ENCODE data around the gene RNF149. TPM values are rescaled to one million over a fixed set of nuclear protein-coding genes. Genes with fewer than 3 reads are reported as not detected.
A peak's percentile ranks its signal among the peaks of the same experiment; 100 is the strongest.

RNF149 gene, protein sequence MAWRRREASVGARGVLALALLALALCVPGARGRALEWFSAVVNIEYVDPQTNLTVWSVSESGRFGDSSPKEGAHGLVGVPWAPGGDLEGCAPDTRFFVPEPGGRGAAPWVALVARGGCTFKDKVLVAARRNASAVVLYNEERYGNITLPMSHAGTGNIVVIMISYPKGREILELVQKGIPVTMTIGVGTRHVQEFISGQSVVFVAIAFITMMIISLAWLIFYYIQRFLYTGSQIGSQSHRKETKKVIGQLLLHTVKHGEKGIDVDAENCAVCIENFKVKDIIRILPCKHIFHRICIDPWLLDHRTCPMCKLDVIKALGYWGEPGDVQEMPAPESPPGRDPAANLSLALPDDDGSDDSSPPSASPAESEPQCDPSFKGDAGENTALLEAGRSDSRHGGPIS
- 10 to 100 TPM; 29.0 to 78.6 (median 44.4) TPM for total RNA-seq

DNA sequence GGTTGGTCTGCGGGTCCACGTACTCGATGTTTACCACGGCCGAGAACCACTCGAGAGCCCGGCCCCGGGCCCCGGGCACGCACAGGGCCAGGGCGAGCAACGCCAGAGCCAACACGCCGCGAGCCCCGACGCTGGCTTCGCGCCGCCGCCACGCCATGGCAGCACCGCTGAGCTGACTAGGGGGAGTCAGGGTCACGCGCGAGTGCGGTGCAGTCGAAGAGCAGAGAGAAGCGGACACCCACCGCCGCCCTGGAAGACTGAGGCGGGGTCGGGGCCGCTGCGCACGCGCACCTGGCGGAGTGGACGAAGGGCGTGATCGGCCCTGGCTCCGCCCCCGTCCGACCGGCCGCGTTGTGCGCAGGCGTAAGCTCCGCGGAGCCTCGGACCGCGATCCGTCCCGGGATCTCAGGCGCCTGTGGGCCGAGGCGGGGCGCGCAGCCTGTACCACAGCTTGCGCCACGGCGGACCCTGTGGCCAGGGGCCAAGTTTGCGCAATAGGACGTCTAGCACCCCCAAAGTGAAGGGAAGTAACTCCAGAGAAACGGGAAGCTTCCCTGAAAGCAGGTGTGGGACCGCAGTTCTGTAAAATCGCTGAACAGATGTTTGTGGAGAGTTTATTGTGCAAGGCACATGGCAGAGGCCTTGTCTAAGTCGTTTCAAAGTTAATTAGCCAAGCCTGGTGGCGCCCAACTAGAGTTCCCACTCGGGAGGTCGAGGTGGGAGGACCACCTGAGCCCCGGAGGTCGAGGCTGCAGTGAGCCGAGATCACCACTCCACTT lies at the start of gene RNF149:
TSS of gene RNF149 (minus strand) at position 270 of the 779 bp plus-strand sequence. CDS start at position 157, 113 bp downstream.
- 17 to 41% methylated on average over 5 to 9 of the region's 76 CpGs for WGBS, 2 donors (ENCODE audit: low coverage in 1 of 2)
- peak; percentile 96 for ATAC-seq
- H3K36me3 ChIP-seq = no peaks in the 10 kb centered on the region
- peak; percentile 91 for TF ChIP-seq POLR2A (IDR thresholded peaks at IDR 0.05)
- peak; percentile 88 for TF ChIP-seq POLR2AphosphoS5 (IDR thresholded peaks at IDR 0.05)
- TF ChIP-seq EP300 (IDR thresholded peaks at IDR 0.05) = no peak
- TF ChIP-seq, protein P1, sequence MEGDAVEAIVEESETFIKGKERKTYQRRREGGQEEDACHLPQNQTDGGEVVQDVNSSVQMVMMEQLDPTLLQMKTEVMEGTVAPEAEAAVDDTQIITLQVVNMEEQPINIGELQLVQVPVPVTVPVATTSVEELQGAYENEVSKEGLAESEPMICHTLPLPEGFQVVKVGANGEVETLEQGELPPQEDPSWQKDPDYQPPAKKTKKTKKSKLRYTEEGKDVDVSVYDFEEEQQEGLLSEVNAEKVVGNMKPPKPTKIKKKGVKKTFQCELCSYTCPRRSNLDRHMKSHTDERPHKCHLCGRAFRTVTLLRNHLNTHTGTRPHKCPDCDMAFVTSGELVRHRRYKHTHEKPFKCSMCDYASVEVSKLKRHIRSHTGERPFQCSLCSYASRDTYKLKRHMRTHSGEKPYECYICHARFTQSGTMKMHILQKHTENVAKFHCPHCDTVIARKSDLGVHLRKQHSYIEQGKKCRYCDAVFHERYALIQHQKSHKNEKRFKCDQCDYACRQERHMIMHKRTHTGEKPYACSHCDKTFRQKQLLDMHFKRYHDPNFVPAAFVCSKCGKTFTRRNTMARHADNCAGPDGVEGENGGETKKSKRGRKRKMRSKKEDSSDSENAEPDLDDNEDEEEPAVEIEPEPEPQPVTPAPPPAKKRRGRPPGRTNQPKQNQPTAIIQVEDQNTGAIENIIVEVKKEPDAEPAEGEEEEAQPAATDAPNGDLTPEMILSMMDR (IDR thresholded peaks at IDR 0.05) = peak in 2 of 4 experiments; percentile 46 to 47
- peaks cover 0 to 53% (median 18%) of the 10 kb centered on the region in 3 donors for H3K4me1 ChIP-seq
- peak within 1 kb of the TSS; percentile 62 to 91 (median 86) for H3K27ac ChIP-seq
- no peaks in the 10 kb centered on the region for H3K9me3 ChIP-seq
- peak within 1 kb of the TSS; percentile 81 to 99 for H3K4me3 ChIP-seq
- no peaks in the 10 kb centered on the region for H3K27me3 ChIP-seq

DNA sequence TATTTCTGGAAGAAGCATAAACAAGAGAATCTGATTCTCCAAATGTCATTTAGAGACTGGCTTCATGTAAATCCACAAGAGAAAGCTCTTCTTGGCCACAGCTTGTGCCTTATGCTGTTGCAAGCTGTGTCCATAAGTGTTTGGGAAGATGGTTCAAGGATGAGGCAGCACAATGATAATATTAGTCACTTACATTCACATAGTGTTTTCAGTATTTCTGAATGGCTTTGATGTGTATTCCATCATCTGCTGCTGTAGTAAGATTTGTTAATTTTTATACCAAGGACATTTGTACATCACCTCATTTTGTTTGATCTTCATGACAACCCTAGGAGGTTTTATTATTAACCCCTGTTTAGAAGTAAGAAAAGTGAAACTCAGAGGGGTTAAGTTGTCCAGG lies 48.9 kb upstream of the RNF149 start:
- TF ChIP-seq POLR2AphosphoS5 (IDR thresholded peaks at IDR 0.05) (no peak), POLR2A (IDR thresholded peaks at IDR 0.05) (no peak), EP300 (IDR thresholded peaks at IDR 0.05) (no peak)
- TF ChIP-seq, protein P1 (IDR thresholded peaks at IDR 0.05) = no peak
- Histone ChIP-seq H3K27me3 (no peaks in the 10 kb centered on the region), H3K4me3 (no peak overlapping the region), H3K27ac (no peak overlapping the region), H3K36me3 (no peaks in the 10 kb centered on the region), H3K9me3 (no peaks in the 10 kb centered on the region), H3K4me1 (no peaks in the 10 kb centered on the region)
- no peak for ATAC-seq

DNA sequence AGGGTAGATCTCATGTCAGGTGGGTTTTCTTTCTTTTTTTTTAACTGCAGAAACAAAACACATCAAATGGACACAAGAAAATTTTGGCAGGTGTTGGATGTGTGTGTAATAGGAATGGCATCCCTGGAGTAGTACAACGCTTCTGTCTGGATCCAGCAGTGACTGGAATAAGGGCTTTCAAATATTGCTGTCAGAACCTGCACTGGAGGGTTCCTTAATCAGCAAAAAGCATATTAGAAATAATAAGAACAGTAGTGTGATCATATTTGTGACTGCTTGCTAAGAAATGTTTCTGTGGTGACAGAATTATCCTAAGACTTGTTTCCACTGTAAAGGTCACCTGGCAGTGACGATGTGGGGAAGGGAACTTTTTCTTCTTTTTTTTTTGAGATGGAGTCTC lies 48.0 kb upstream of the RNF149 start:
- H3K4me1 ChIP-seq = no peaks in the 10 kb centered on the region
- ATAC-seq = no peak
- WGBS, 2 donors (ENCODE audit: low coverage in 1 of 2) = 29 to 46% methylated on average over 2 of the region's 2 CpGs
- TF ChIP-seq, protein P1 (IDR thresholded peaks at IDR 0.05) = no peak
- no peak for TF ChIP-seq POLR2AphosphoS5 (IDR thresholded peaks at IDR 0.05)
- H3K4me3 ChIP-seq = no peak overlapping the region
- no peaks in the 10 kb centered on the region for H3K27me3 ChIP-seq
- no peaks in the 10 kb centered on the region for H3K9me3 ChIP-seq
- H3K36me3 ChIP-seq = no peaks in the 10 kb centered on the region
- no peak overlapping the region for H3K27ac ChIP-seq

DNA sequence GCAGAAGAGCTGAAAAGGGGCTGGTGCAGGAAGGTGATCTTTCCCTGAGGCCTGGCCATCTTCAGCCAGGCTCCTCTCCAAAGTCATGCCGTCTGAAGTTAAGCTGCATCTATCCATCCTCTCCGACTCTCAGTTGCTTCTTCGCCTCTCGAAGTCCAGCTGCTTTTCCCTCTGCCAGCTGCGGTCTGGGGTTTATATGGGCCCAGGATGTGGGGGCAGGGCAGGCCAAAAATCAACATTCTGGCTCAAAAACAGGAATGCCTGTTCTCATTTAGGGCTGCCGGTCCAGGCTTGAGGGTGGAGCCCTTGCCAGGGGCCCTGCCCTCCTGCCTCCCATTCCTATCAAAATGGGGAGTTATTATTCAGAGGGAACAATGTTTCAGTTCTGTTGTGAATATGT lies 47.6 kb upstream of the RNF149 start:
- H3K27ac ChIP-seq = no peak overlapping the region
- TF ChIP-seq EP300 (IDR thresholded peaks at IDR 0.05) (no peak), POLR2A (IDR thresholded peaks at IDR 0.05) (no peak)
- TF ChIP-seq, protein P1 (IDR thresholded peaks at IDR 0.05) = no peak
- 17 to 75% methylated on average over 1 to 6 of the region's 6 CpGs for WGBS, 2 donors (ENCODE audit: low coverage in 1 of 2)
- H3K4me1 ChIP-seq = no peaks in the 10 kb centered on the region
- ATAC-seq = no peak
- no peaks in the 10 kb centered on the region for H3K36me3 ChIP-seq
- H3K9me3 ChIP-seq = no peaks in the 10 kb centered on the region
- H3K27me3 ChIP-seq = no peaks in the 10 kb centered on the region
- H3K4me3 ChIP-seq = no peak overlapping the region
